CD4-positive, CD25-positive, alpha-beta regulatory T cell (primary cell): ENCODE measurements around the gene SYNGR1. TPM values are rescaled to one million over a fixed set of nuclear protein-coding genes. Genes with fewer than 3 reads are reported as not detected.

Experiments used
- ATAC-seq, 2 donors: fragments of 150-1000 bp; cut with Tn5 transposase; one replicate each; pipeline ENCODE4 v1.10.0; 2021; ENCODE audit warnings: low read depth in 2 of 2, moderate number of reproducible peaks in 2 of 2, moderate library complexity in 1 of 2
- DNase-seq, 3 donors: peaks; one replicate each; pipeline versions ENCODE4 v3.0.0 to v3.0.0-alpha.2; 2012 to 2022; ENCODE audit warnings: mixed read lengths in 1 of 3
- H3K27ac ChIP-seq: one replicate; pipeline ENCODE4 v1.7.0; 2013; ENCODE audit warnings: mild to moderate bottlenecking, low read length; ENCODE audit not compliant: insufficient read depth, poor library complexity, severe bottlenecking
- H3K27me3 ChIP-seq: one replicate; pipeline ENCODE4 v1.7.0; 2013; ENCODE audit warnings: low read length; ENCODE audit not compliant: control insufficient read depth, insufficient read depth
- H3K36me3 ChIP-seq: one replicate; pipeline ENCODE4 v1.7.0; 2013; ENCODE audit warnings: mild to moderate bottlenecking, low read length, moderate library complexity; ENCODE audit not compliant: control insufficient read depth, insufficient read depth
- H3K4me1 ChIP-seq: 2 replicates; pipeline ENCODE4 v1.7.0; 2013; ENCODE audit warnings: mild to moderate bottlenecking, low read length; ENCODE audit not compliant: insufficient read depth, control insufficient read depth, poor library complexity, severe bottlenecking
- H3K4me3 ChIP-seq: one replicate; pipeline ENCODE4 v1.7.0; 2013; ENCODE audit warnings: low read depth, mild to moderate bottlenecking, low read length, moderate library complexity
- H3K9me3 ChIP-seq, 2 experiments: 1 replicate in 1 of 2; 2 replicates in 1 of 2; pipeline ENCODE4 v1.7.0; 2013; ENCODE audit warnings: low read length in 2 of 2, mild to moderate bottlenecking in 1 of 2, moderate library complexity in 1 of 2; ENCODE audit not compliant: control insufficient read depth in 2 of 2
- H3K27ac Mint-ChIP-seq, 3 donors: one replicate each; pipeline ENCODE4 v1.8.0; 2020 to 2022; ENCODE audit warnings: mild to moderate bottlenecking in 3 of 3, mixed read lengths in 3 of 3, moderate library complexity in 2 of 3
- H3K27me3 Mint-ChIP-seq: one replicate; pipeline ENCODE4 v1.8.0; 2022; ENCODE audit warnings: mild to moderate bottlenecking, mixed read lengths
- H3K36me3 Mint-ChIP-seq: one replicate; pipeline ENCODE4 v1.8.0; 2020; ENCODE audit warnings: mixed read lengths
- H3K4me1 Mint-ChIP-seq, 4 donors: one replicate each; pipeline ENCODE4 v1.8.0; 2020 to 2022; ENCODE audit warnings: mixed read lengths in 4 of 4, mild to moderate bottlenecking in 1 of 4
- H3K4me3 Mint-ChIP-seq, 4 donors: one replicate each; pipeline ENCODE4 v1.8.0; 2020 to 2022; ENCODE audit warnings: mild to moderate bottlenecking in 4 of 4, mixed read lengths in 4 of 4, moderate library complexity in 3 of 4
- H3K9me3 Mint-ChIP-seq, 7 donors: one replicate each; pipeline ENCODE4 v1.8.0; 2020 to 2022; ENCODE audit warnings: mixed read lengths in 7 of 7, mild to moderate bottlenecking in 3 of 7, moderate library complexity in 2 of 7
- polyA plus RNA-seq, 4 donors: library from polyadenylated mRNA; unstranded; fragments of 300-500 nt; fragmentation: Illumina TruSeq; gene quantifications; one replicate each; pipeline ENCODE4 v1.2.3, GENCODE V29; 2021
- total RNA-seq: library from RNA; stranded (reverse); gene quantifications from one replicate; pipeline ENCODE4 v1.2.3, GENCODE V29; 2022

The SYNGR1 gene
- total and polyA plus RNA-seq, 5 donors from 2014 or later: 0.22 to 1.1 (median 0.59) TPM

DNA sequence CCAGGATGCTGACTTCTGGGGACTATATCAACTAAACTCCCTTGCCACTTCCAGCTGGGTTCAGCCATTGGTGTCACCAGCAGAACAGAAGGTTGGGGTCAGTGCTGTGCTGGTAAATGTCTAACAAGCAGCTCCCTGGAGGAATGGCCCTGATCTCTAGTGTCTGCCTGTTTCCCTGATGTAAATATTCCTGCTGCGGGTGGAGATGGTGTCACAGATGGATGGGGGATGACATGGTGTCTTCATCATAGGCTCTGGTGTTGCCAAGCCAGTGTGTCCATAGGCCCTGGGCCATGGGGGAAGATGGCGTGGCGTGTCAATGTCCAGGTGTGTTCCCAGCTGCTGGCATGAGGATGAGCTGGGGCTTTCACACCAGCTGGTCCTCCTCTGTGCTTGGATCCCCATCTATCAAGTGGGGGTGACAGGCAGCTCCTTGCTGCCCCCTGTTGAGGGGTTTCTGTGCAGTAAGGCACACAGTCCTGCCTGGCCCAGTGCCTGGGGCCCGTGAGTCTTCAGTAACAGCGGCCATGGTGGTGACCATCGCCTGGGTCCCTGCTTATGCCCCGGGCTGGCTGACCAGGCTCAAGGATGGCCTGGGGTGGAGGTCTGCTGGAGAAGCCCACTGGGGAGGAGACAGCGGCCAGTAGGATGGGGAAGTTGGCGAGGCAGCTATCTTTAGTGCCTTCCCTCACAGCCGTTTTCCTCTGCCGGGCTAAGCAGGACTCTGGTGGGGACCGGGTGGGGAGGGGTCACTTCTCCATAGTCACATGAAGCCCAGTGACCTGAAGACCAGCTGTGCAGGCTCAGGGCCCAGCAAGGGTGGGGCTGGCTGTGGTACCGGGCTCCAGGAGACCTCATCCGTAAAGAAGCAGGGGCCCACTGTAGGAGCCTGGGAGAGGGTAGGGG is 43.1 kb upstream of the SYNGR1 start:
- Histone ChIP-seq H3K4me1 (no peaks in the 10 kb centered on the region), H3K27ac (no peak overlapping the region), H3K27me3 (no peaks in the 10 kb centered on the region), H3K36me3 (peaks cover 2% of the 10 kb centered on the region), H3K4me3 (no peak overlapping the region), H3K9me3 (no peaks in the 10 kb centered on the region)
- no peaks in the 10 kb centered on the region for H3K27me3 Mint-ChIP-seq
- peak; percentile 32 to 44 for ATAC-seq
- no peak overlapping the region for H3K4me3 Mint-ChIP-seq
- no peaks in the 10 kb centered on the region for H3K36me3 Mint-ChIP-seq
- peaks cover 0 to 2% (median 0%) of the 10 kb centered on the region in 7 donors for H3K9me3 Mint-ChIP-seq
- DNase-seq: peak in 2 of 3 donors; percentile 38 to 60
- H3K27ac Mint-ChIP-seq: no peak overlapping the region
- H3K4me1 Mint-ChIP-seq: peaks cover 0 to 17% (median 5%) of the 10 kb centered on the region in 4 donors

GRCh38 chr22:39308614-39309363 is 41.0 kb upstream of the SYNGR1 start:
- peak overlapping the region; percentile 1 for H3K27ac ChIP-seq
- H3K4me1 ChIP-seq: no peaks in the 10 kb centered on the region
- H3K9me3 ChIP-seq: no peaks in the 10 kb centered on the region
- Mint-ChIP-seq H3K27me3 (no peaks in the 10 kb centered on the region), H3K27ac (peak overlapping the region in 2 of 3 donors; percentile 67 to 76), H3K9me3 (peaks cover 0 to 2% (median 0%) of the 10 kb centered on the region in 7 donors), H3K36me3 (peaks cover 8% of the 10 kb centered on the region), H3K4me3 (peak overlapping the region in 1 of 4 donors; percentile 8), H3K4me1 (peaks cover 0 to 22% (median 8%) of the 10 kb centered on the region in 4 donors)
- peaks cover 23% of the 10 kb centered on the region for H3K36me3 ChIP-seq
- DNase-seq (no peak), ATAC-seq (no peak)
- no peak overlapping the region for H3K4me3 ChIP-seq
- no peaks in the 10 kb centered on the region for H3K27me3 ChIP-seq

- Histone ChIP-seq H3K4me1 (no peaks in the 10 kb centered on the region), H3K27ac (no peak overlapping the region), H3K27me3 (no peaks in the 10 kb centered on the region), H3K4me3 (no peak overlapping the region), H3K9me3 (no peaks in the 10 kb centered on the region), H3K36me3 (peaks cover 30% of the 10 kb centered on the region)
- DNase-seq: no peak
- Mint-ChIP-seq H3K27me3 (no peaks in the 10 kb centered on the region), H3K36me3 (peaks cover 11% of the 10 kb centered on the region), H3K4me1 (peaks cover 0 to 27% (median 9%) of the 10 kb centered on the region in 4 donors), H3K4me3 (peak overlapping the region in 1 of 4 donors; percentile 8), H3K9me3 (peaks cover 0 to 2% (median 0%) of the 10 kb centered on the region in 7 donors), H3K27ac (peak overlapping the region in 1 of 3 donors; percentile 15)
- ATAC-seq: no peak
Observed at GRCh38 chr22:39309364-39309861, 40.4 kb upstream of the SYNGR1 start.

DNA sequence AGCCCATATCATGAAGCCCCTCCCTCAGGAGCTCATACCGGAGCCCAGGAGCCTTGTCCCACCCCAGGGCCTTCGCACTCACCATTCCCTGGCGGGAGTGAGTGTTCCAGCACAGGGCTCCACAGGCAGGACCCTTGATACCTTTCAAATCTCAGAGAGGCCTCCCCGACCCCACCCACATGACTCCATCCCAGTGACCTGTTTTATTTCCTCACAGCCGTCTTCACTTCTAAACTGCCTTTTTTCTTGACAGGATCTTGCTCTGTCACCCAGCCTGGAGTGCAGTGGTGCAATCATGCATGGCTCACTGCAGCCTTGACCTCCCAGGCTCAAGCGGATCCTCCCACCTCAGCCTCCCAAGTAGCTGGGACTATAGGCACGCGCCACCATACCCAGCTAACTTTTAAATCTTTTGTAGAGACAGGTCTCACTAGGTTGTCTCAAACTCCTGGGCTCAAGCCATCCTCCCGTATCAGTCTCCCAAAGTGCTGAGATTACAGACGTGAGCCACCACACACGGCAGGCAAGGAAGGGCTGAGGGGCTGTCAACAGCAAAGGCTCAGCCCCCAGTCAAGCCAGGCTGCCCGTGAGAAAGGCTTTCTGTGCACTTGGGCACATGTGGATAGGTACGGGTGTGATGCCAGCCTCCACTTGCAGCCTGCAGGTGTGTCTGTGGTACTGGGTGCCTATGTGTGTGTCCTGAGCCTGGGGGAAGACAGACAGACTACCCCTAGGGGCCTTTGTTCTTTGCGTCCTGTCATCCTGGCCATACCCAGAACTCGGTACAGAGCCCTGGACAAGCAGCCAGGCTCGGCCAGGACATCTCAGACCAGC is 39.7 kb upstream of the SYNGR1 start:
- H3K27ac ChIP-seq: no peak overlapping the region
- H3K4me1 ChIP-seq: no peaks in the 10 kb centered on the region
- H3K36me3 ChIP-seq: peaks cover 36% of the 10 kb centered on the region
- no peaks in the 10 kb centered on the region for H3K27me3 ChIP-seq
- no peaks in the 10 kb centered on the region for H3K27me3 Mint-ChIP-seq
- no peaks in the 10 kb centered on the region for H3K9me3 ChIP-seq
- H3K4me3 Mint-ChIP-seq: peak overlapping the region in 1 of 4 donors; percentile 58
- peaks cover 0 to 2% (median 0%) of the 10 kb centered on the region in 7 donors for H3K9me3 Mint-ChIP-seq
- peak overlapping the region in 2 of 3 donors; percentile 42 to 82 for H3K27ac Mint-ChIP-seq
- DNase-seq: no peak
- peaks cover 0 to 32% (median 9%) of the 10 kb centered on the region in 4 donors for H3K4me1 Mint-ChIP-seq
- no peak overlapping the region for H3K4me3 ChIP-seq
- H3K36me3 Mint-ChIP-seq: peaks cover 16% of the 10 kb centered on the region
- ATAC-seq: no peak

- Histone ChIP-seq H3K27ac (no peak overlapping the region), H3K9me3 (no peaks in the 10 kb centered on the region), H3K27me3 (no peaks in the 10 kb centered on the region), H3K36me3 (peaks cover 53% of the 10 kb centered on the region), H3K4me3 (no peak overlapping the region), H3K4me1 (peaks cover 13% of the 10 kb centered on the region)
- ATAC-seq: no peak
- Mint-ChIP-seq H3K4me3 (peak overlapping the region in 2 of 4 donors; percentile 12 to 63), H3K36me3 (peaks cover 29% of the 10 kb centered on the region), H3K4me1 (peaks cover 0 to 49% (median 14%) of the 10 kb centered on the region in 4 donors), H3K9me3 (peaks cover 0 to 2% (median 0%) of the 10 kb centered on the region in 7 donors), H3K27me3 (no peaks in the 10 kb centered on the region), H3K27ac (no peak overlapping the region)
- no peak for DNase-seq
Observed at GRCh38 chr22:39311592-39312400, 38.0 kb upstream of the SYNGR1 start.

DNA sequence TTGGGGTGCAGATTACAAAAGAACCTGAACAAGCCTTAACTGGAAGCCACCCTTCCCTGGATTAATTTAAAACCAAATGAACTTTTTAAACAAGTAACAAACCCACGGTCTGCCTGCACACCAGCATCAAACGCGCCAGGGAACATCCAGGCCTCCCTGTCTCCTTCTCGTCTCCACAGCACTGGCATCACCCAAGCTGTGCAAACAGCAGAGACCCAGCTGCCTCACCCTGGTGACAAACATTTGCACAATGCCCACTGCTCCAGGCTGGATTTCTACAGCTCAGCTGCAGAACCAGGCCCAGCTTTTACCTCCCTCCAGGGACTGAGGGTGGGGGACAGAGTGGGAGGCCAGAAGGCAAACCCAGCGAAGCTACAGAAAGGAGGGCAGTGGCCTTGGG is 37.4 kb upstream of the SYNGR1 start:
- peaks cover 20% of the 10 kb centered on the region for H3K4me1 ChIP-seq
- no peaks in the 10 kb centered on the region for H3K27me3 ChIP-seq
- no peak overlapping the region for H3K27ac ChIP-seq
- H3K36me3 Mint-ChIP-seq: peaks cover 29% of the 10 kb centered on the region
- peaks cover 0 to 55% (median 20%) of the 10 kb centered on the region in 4 donors for H3K4me1 Mint-ChIP-seq
- no peak for DNase-seq
- no peak for ATAC-seq
- no peaks in the 10 kb centered on the region for H3K9me3 ChIP-seq
- H3K4me3 ChIP-seq: no peak overlapping the region
- H3K27me3 Mint-ChIP-seq: no peaks in the 10 kb centered on the region
- H3K27ac Mint-ChIP-seq: no peak overlapping the region
- peaks cover 0 to 2% (median 0%) of the 10 kb centered on the region in 7 donors for H3K9me3 Mint-ChIP-seq
- peak overlapping the region in 2 of 4 donors; percentile 12 to 63 for H3K4me3 Mint-ChIP-seq
- H3K36me3 ChIP-seq: peaks cover 59% of the 10 kb centered on the region
